Measurements from ENCODE around the gene ODAD4.

Gene ODAD4

GRCh38 chr17:41957031-41957868, 26.8 kb downstream of the ODAD4 start:
- no peak for DNase-seq
- Histone ChIP-seq H3K36me3 (peaks cover 4% of the 10 kb centered on the region; the same call in 1 of the 2 replicates), H3K4me1 (peaks cover 4% of the 10 kb centered on the region; the same call in 1 of the 2 replicates), H3K4me3 (ENCODE audit: low read depth, low read length) (no peak overlapping the region), H3K27me3 (no peaks in the 10 kb centered on the region), H3K9me3 (no peaks in the 10 kb centered on the region)
- TF ChIP-seq, protein P1, sequence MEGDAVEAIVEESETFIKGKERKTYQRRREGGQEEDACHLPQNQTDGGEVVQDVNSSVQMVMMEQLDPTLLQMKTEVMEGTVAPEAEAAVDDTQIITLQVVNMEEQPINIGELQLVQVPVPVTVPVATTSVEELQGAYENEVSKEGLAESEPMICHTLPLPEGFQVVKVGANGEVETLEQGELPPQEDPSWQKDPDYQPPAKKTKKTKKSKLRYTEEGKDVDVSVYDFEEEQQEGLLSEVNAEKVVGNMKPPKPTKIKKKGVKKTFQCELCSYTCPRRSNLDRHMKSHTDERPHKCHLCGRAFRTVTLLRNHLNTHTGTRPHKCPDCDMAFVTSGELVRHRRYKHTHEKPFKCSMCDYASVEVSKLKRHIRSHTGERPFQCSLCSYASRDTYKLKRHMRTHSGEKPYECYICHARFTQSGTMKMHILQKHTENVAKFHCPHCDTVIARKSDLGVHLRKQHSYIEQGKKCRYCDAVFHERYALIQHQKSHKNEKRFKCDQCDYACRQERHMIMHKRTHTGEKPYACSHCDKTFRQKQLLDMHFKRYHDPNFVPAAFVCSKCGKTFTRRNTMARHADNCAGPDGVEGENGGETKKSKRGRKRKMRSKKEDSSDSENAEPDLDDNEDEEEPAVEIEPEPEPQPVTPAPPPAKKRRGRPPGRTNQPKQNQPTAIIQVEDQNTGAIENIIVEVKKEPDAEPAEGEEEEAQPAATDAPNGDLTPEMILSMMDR (IDR thresholded peaks at IDR 0.05; ENCODE audit: low read depth, low read length), result no peak

DNA sequence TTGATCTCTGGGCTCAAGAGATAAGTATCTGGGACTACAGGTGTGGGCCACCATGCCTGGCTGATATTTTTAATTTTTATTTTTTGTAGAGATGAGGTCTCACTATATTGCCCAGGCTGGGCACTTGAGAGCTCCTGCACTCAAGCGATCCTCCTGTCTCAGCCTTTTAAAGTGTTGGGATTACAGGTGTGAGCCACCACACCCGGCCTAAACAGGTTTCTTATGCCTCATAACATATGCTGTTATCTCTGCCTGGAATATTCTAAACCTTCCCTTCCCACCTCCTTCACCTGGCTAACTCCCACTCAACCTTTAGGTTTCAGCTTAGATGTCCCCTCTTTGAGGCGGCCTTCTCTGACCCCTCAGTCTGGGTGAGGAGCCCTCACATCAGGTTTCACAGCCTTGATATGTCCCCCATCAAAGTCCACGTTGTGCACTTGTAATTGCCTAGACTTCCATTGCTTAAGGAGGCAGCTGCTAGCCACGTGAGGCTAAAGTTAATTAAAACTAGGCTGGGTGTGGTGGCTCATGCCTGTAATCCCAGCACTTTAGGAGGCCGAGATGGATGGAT, 27.5 kb downstream of the ODAD4 start:
- DNase-seq, result no peak
- Histone ChIP-seq H3K4me3 (ENCODE audit: low read depth, low read length) (no peak overlapping the region), H3K27me3 (no peaks in the 10 kb centered on the region), H3K9me3 (no peaks in the 10 kb centered on the region), H3K4me1 (peaks cover 4% of the 10 kb centered on the region; the same call in 1 of the 2 replicates), H3K36me3 (peaks cover 4% of the 10 kb centered on the region; the same call in 1 of the 2 replicates)
- TF ChIP-seq, protein P1 (IDR thresholded peaks at IDR 0.05; ENCODE audit: low read depth, low read length), result no peak

GRCh38 chr17:41959030-41959335, 28.6 kb downstream of the ODAD4 start:
- DNase-seq, result no peak
- Histone ChIP-seq H3K27me3 (no peaks in the 10 kb centered on the region), H3K4me1 (peaks cover 4% of the 10 kb centered on the region; the same call in 1 of the 2 replicates), H3K9me3 (no peaks in the 10 kb centered on the region), H3K36me3 (peaks cover 4% of the 10 kb centered on the region; the same call in 1 of the 2 replicates), H3K4me3 (ENCODE audit: low read depth, low read length) (no peak overlapping the region)
- TF ChIP-seq, protein P1 (IDR thresholded peaks at IDR 0.05; ENCODE audit: low read depth, low read length), result no peak

- Histone ChIP-seq H3K4me3 (ENCODE audit: low read depth, low read length) (no peak overlapping the region), H3K27me3 (no peaks in the 10 kb centered on the region), H3K9me3 (no peaks in the 10 kb centered on the region), H3K36me3 (peaks cover 4% of the 10 kb centered on the region; the same call in 1 of the 2 replicates), H3K4me1 (peaks cover 4% of the 10 kb centered on the region; the same call in 1 of the 2 replicates)
- TF ChIP-seq, protein P1 (IDR thresholded peaks at IDR 0.05; ENCODE audit: low read depth, low read length), result peak; percentile 86
- DNase-seq, result peak; percentile 83
Measured at GRCh38 chr17:41959336-41960095, 29.1 kb downstream of the ODAD4 start.

DNA sequence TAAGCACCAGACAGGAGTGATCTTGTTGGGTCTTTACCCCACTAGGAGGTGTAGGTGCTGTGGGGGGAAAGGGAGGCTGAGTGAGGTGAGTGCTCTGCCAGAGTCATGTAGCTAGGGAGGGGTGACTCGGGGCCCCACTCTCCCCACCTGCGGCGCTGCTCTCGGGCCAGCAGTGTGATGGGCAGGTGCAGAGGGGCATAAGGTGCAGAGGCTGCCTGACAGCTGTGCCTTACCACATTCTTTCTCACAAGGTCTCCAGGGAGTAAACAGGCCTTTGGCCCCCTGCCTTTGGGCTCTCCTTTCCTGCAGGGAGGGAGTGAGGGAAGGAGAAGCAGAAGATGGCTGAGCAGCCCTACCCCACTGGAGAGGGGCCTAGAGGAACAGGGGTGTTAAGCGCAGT, 31.7 kb downstream of the ODAD4 start:
- no peaks in the 10 kb centered on the region for H3K36me3 ChIP-seq
- no peak for DNase-seq
- no peaks in the 10 kb centered on the region for H3K27me3 ChIP-seq
- TF ChIP-seq, protein P1 (IDR thresholded peaks at IDR 0.05; ENCODE audit: low read depth, low read length), result no peak
- H3K4me1 ChIP-seq, result peaks cover 9% of the 10 kb centered on the region
- H3K4me3 ChIP-seq (ENCODE audit: low read depth, low read length), result no peak overlapping the region
- H3K9me3 ChIP-seq, result no peaks in the 10 kb centered on the region

Measured in BE2C (cell line).